GM21526 (cell line): ENCODE results near the gene SPARC.
"Not testable (repeated sequence)": the region's sequence is repeated elsewhere in the genome, so short reads cannot be mapped to it uniquely, and the experiment has no call there.

Experiments used
- ATAC-seq: cut with Tn5 transposase; IDR thresholded peaks from one replicate; pipeline ENCODE4 v1.9.1; 2021; ENCODE audit warnings: moderate library complexity; ENCODE audit not compliant: unreplicated experiment, low FRiP score

The SPARC gene

DNA sequence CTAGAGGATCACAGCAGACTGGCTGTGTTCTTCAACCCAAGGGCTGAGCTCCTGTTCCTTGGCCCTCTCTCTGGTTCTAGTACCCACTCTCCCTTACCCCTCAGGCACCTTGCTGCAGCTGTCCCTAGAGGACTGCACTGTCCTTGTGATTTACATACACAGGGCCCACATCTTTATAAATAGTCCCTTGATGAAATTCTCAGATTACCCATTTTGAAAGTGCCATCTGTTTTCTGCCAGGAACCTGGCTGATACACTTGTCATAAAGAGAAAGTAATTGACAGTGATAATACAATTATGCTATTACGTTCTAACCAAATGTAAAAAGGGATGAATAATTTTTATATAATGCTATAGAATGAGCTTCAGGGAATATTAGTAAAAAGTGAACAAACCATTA, 16.5 kb upstream of the SPARC start:
- ATAC-seq = peak; percentile 92

DNA sequence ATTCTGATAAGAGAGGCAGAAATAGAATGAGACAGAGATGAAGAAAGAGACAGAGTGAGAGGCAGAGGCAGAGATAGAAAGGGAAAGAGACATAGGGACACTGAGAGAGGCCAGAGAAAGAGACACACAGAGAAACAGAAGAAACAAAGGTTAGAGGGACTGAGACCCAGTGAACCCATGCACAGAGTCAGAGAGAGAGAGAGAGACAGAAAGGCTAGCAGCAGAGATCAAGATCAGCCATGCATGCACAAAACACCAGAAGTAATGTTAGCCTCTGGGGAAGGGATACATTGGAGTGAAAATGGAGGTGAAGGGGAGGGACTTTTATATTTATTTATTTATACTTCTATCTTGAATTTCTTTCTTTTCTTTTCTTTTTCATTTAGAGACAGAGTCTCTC, 14.1 kb upstream of the SPARC start:
- ATAC-seq = no peak

- ATAC-seq = no peak
Measured at GRCh38 chr5:151700296-151700695, 13.6 kb upstream of the SPARC start.

DNA sequence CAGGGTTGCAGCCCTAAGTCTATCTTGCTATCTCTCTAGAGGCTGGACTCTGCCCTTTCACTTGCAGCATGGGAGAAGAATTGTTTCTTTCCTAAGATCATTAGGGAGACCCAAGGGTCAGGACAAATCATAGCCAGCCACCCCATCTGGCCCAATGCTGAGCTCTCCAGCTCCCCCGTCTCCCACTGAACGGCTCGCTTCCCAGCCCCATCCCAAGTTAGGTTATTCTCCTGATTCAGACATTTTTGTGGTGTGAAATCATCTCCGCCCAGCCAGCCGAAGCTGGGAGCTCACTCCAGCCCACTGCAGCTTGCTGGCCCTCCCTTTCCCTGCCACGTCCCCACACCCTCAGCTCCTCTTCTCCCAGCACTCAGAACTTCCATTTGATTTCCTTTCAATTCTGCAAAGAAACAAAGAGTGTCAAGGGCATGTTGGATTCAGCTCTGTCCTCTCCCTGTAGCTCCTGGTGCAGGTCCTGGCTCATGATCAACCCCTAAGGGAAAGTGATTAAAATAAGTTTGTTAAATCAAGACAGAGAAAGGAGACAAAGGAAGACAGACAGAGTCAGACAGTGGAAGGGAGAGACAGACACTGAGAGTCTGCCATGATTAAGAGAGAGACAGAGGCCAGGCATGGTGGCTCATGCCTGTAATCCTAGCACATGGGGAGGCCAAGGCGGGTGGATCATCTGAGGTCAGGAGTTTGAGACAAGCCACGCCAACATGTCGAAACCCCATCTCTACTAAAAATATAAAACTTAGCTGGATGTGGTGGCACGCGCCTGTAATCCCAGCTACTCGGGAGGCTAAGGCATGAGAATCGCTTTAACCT, 12.6 kb upstream of the SPARC start:
- ATAC-seq = no peak

- ATAC-seq = not testable (repeated sequence)
Measured at GRCh38 chr5:151698081-151698480, 11.4 kb upstream of the SPARC start.

GRCh38 chr5:151697452-151697851, 10.7 kb upstream of the SPARC start:
- no peak for ATAC-seq

DNA sequence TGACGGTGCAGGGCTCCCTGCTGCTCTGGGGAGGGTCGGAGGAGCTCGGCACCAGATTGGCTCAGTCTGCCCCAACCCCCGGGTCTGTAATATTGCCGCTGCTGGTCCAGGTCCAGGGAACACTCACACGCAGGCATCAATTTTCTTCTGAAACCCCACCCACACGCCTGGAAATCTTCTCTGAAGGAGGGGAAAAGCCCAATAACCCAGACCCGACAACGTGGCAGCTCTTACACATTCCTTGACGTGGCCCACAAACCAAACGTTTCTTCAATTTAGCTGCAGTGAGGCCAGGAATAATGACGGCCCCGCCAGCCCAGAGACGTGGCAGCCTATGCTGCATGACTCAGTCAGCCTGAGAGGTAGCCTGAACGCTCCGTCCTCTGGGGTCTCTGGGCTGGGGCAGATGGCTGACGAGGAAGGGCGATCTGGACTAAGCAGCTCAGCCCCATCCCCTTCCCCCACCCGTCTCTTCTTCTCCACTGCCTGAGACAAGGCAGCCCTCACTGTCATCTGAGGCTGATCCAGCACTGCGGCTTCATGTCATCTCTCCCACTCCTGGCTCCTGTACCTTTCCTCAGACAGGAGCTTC, 9.9 kb upstream of the SPARC start:
- no peak for ATAC-seq

GRCh38 chr5:151695464-151695863, 8.7 kb upstream of the SPARC start:
- no peak for ATAC-seq

DNA sequence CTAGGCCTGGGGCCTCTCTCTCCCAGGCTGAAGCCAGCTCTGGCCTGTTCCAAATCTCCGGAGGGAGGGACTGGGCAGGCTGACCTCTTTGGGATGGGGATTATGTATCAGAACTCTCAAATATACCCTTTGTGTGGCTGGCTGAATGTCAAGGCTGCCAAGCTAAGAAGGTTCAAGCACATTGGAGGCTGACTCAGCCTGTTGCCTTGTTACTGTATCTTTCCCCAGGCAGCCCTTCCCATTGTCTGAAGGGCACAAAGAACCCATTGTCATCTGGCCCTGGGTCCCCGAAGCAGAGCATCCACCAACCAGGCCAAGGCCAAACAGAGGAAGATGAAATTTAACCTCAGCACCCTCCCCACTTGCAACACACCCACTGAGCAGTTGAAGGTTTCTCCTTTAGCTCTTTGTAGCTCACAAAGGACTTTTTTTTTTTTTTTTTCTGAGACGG, 7.3 kb upstream of the SPARC start:
- no peak for ATAC-seq

GRCh38 chr5:151692312-151692711, 5.6 kb upstream of the SPARC start:
- no peak for ATAC-seq

DNA sequence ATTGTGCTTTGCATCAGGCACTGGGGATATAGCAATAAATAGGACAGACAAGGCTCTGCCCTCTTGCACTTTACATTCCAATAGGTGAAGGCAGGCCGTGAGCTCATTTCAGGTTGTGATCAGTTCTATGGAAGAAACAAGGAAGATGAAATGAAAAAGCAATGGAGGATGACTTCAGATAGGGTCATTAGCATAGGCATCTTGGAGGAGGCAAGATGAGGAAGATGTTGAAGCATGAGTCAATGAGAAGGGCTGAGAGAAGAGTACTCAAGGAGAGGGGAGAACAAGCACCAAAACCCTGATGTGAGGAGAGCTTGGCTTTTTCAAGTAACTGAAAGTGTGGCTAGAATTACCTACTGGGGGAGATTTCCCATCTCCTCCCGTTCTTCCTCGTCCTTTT, 5.0 kb upstream of the SPARC start:
- no peak for ATAC-seq

GRCh38 chr5:151689591-151689990, 2.9 kb upstream of the SPARC start:
- ATAC-seq = not testable (repeated sequence)

GRCh38 chr5:151688436-151688835, 1.7 kb upstream of the SPARC start:
- ATAC-seq = no peak

- ATAC-seq = no peak
Measured at GRCh38 chr5:151685749-151686673, 704 bp downstream of the SPARC start.

DNA sequence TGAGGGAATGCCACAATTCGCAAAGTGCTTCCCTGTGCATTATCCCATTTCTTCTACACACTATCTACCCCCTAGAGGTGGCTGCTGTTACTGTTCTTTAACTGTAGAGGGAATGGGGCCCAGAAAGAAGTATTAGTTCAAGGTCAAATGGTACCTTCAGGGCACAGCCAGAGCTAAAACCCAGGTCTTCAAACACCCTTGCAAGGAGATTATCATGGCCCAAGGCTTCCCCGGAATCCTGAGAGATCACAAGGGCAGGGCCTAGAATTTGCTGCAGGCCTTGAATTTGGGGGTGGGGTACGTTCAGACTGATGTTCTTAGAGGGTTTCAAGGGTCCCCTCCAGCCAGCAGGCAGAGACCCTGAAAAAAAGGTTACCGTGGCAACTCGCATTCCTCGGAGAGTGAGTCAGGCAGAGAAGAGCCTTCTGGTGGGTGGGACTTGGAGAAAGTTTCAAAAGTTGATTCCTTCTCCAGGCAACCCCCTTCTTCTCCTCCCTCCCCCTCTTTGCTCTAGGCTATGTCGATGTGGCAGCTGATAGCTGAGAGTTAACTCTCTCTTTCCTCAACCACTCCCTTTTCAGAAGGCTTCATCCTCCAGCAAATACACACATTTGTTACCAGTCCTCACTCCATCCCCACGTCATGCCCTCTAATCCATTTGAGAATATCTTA, 1.9 kb downstream of the SPARC start:
- ATAC-seq = no peak

- ATAC-seq = no peak
Measured at GRCh38 chr5:151683986-151684588, 2.6 kb downstream of the SPARC start.

DNA sequence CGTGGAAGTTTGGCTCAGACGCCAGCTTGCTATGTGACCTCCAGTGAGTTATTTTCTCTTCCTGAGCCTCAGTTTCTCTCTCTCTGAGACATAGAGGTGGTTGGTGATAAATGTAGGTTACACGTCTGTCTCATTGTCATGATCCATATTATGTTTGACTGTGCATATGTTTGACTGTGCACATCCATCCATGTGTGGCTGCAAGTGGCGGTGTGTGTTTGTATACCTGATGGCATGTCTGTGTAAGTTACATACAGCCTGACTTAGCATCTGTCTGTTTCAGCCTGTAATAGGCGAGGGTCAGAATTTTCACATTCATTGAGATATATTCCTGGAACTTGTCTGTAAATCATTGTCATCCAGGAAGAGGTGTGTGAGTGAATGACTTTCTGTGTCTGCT, 3.3 kb downstream of the SPARC start:
- ATAC-seq = no peak

DNA sequence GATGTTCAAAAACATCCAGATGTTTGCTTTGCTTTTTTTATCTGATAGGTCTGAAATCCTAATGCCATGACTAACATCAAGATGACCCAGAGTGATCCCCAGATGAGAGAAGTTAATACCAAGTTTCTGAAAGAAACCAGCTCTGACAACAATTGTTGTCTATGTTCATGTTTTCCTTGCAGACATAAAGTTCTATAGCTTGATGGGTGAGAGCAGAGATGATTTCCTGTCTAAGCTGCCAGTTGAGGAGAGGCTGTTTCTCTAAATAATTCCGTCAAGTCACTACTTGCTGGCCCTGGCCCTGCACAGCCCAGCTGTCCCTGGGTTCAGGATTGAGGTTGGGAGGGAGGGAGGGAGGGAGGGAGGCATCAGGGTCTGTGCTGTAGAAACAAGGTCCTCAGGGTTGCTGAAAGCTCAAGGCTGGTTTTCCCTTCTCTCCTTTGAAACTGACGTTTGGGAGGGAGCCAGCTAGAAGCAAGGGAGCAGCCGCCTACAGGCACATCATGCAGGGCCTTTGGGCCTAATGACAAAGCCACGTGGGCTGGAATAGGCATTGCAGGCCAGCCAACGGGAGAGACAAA, 3.9 kb downstream of the SPARC start:
- ATAC-seq = no peak

DNA sequence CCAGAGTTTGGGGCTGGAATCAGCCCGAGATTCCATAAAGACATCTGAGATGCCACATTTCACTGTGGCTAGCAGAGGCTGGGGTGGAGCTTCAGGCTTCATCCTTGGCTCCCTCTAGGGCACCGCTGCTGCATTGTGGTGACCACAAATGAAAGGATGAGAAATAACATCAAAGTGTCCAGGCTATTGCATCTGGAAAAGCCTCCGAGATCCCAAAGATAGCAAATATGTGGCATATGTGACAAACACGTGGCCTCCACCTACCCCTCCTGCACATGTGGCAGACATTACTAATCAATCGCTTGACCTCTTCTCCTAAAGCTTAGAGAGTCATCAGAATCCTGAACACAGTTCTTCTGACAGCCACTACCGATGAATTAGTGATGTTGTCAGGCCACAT, 4.5 kb downstream of the SPARC start:
- no peak for ATAC-seq

DNA sequence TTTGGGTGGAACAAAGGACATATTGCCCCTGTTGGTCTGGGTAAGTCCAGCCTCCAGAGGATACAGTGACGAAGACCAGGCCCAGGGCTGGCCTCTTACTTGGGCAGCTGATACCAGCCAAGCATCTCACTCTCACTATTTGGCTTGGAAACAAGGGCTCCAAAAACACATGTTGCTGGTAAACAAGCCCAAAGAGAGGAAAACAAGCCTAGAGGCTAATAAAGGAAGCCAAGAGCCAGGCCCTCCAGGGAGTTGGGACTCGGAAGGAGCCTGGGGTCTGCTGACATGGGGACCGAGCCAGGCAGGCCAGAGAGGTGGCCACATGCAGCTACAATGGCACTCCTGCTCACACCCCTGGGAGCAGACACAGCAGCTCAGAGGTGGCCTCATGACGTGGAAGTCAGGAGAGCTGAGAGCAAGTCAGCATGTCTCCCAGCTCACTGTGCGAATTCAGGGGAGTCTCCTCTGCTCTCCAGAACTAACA, 5.7 kb downstream of the SPARC start:
- ATAC-seq = no peak
